Lower leg skin (tissue), 4 donors: Measurements from ENCODE around the gene GOSR1. TPM values are rescaled to one million over a fixed set of nuclear protein-coding genes. Genes with fewer than 3 reads are reported as not detected.
"Not testable (repeated sequence)": the region's sequence is repeated elsewhere in the genome, so short reads cannot be mapped to it uniquely, and the experiment has no call there.

Experiments
- DNase-seq, 2 donors: peaks; one replicate each; pipeline ENCODE4 v3.0.0-alpha.2; 2019; ENCODE audit warnings: low spot score in 2 of 2
- H3K4me3 ChIP-seq: fragments of 200-600 bp; sonication (generic); 2 replicates; pipeline ENCODE4 v1.5.1; 2017; ENCODE audit warnings: mild to moderate bottlenecking, low read depth; ENCODE audit not compliant: poor library complexity, severe bottlenecking
- POLR2A ChIP-seq, 2 donors: fragments of 450-650 bp; IDR thresholded peaks; one replicate each; pipeline ENCODE4 v1.6.1; 2016 to 2017; ENCODE audit warnings: antibody characterized with exemption in 2 of 2, mild to moderate bottlenecking in 1 of 2, moderate library complexity in 1 of 2
- WGBS, 2 donors: methylation state at CpG; one replicate each; pipeline ENCODE4 v1.1.5; 2018; 5-methylcytosine and 5-hydroxymethylcytosine counted together
- intact Hi-C: fragments of 100-400 bp; cut with DNase I; formaldehyde crosslinking; loops from one replicate; pipeline ENCODE4 v1.15.0; 2023; ENCODE audit warnings: low total_unique reads
- total RNA-seq, 4 donors: library from RNA; depleted of rRNA; stranded (reverse); fragments of >200 nt; gene quantifications; one replicate each; pipeline ENCODE4 v1.1.0, GENCODE V29; 2016
- TF ChIP-seq, protein P1 (sequence below), 3 donors: fragments of 450-650 bp; IDR thresholded peaks; one replicate each; pipeline ENCODE4 v1.5.1; 2016; ENCODE audit warnings: antibody characterized with exemption in 3 of 3, mild to moderate bottlenecking in 3 of 3, moderate library complexity in 2 of 3

The GOSR1 gene
- total RNA-seq, 4 donors from 2014 or later: 19.6 to 41.6 (median 35.7) TPM

DNA sequence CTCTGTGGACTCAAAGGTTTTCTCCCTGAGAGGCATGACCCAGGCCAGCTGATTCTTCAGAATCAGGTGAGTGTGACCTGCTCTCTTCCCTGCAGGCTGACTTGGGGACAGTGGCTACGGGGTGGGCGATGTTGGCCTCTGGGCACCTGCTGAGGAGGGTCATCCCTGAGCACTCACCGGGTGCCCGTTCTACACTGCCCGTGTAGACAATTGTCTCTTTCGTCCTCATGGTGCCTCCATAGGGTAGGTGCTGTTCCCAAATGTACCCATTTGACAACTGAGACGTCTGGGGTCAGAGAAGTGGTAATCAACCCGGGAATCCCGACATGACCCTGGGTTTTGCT is 74.8 kb downstream of the GOSR1 start:
- intact Hi-C loops: no loop called here
- WGBS, 2 donors: 94 to 96% methylated on average over 9 of the region's 9 CpGs
- no peak for TF ChIP-seq POLR2A (IDR thresholded peaks at IDR 0.05)
- TF ChIP-seq, protein P1, sequence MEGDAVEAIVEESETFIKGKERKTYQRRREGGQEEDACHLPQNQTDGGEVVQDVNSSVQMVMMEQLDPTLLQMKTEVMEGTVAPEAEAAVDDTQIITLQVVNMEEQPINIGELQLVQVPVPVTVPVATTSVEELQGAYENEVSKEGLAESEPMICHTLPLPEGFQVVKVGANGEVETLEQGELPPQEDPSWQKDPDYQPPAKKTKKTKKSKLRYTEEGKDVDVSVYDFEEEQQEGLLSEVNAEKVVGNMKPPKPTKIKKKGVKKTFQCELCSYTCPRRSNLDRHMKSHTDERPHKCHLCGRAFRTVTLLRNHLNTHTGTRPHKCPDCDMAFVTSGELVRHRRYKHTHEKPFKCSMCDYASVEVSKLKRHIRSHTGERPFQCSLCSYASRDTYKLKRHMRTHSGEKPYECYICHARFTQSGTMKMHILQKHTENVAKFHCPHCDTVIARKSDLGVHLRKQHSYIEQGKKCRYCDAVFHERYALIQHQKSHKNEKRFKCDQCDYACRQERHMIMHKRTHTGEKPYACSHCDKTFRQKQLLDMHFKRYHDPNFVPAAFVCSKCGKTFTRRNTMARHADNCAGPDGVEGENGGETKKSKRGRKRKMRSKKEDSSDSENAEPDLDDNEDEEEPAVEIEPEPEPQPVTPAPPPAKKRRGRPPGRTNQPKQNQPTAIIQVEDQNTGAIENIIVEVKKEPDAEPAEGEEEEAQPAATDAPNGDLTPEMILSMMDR (IDR thresholded peaks at IDR 0.05): no peak
- H3K4me3 ChIP-seq: no peak overlapping the region
- peak in 1 of 2 donors; percentile 62 for DNase-seq

DNA sequence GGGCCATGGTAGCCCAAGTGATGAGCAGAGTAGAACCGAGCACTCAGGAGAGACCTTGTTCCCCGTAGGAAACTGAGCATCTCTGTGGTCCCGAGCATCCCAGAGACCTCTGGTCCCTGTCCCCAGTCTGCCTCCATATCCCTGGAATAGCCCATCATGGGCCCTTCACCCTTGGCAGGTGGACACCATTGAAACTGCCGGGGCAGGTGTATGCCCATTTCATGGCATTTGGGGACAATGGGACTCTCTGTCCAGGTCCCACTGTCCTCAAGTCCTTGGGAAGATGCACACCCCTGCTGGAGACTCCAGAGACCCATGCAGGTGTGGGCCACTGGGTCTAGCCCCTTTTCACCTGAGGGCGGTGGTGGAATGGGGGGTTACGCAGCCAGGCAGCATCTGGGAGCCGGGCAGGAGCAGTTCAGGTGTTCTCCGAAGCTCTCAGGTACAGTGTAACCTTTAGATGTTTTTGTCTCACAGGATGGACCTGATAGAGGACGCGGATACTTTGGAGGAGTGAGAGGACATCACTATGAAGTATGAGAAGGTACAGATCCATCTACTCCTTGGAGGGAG is 75.9 kb downstream of the GOSR1 start:
- DNase-seq: peak in 1 of 2 donors; percentile 49
- TF ChIP-seq POLR2A (IDR thresholded peaks at IDR 0.05): no peak
- TF ChIP-seq, protein P1 (IDR thresholded peaks at IDR 0.05): no peak
- 95 to 96% methylated on average over 10 of the region's 10 CpGs for WGBS, 2 donors
- intact Hi-C loops: no loop called here
- H3K4me3 ChIP-seq: no peak overlapping the region

DNA sequence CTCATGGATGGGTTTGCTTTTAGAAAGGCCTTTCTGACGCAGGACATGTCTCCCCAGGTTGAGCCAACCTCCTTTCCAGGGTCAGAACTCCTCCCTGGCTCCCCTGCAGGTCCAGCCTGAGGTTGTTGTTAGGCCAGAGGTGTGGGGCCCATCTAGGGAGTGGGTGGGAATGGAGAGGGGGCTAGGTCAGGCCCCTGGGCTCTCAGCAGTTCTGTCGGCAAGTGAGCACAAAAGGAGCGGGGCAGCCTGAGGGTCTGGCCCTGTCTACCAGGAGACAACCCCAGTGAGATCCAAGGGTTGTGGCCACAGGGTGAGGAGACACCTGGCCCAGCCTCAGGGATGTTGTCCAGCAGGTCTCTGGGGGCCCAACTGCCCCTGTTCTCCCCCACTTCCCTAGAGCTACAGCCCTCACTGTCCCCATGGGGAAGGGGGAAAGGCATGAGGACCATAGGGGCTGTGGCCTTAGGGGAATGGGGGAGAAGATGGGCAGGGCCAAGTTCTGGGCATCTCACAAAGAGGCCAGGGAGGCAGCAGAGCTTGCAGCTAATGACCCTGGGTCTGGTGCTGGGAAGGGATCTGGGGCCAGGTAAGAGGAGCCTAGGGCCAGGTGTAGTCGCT is 76.7 kb downstream of the GOSR1 start:
- DNase-seq: peak in 1 of 2 donors; percentile 68
- intact Hi-C loops, H3K4me3 ChIP-seq: not testable (repeated sequence)
- 92 to 98% methylated on average over 4 of the region's 4 CpGs for WGBS, 2 donors

DNA sequence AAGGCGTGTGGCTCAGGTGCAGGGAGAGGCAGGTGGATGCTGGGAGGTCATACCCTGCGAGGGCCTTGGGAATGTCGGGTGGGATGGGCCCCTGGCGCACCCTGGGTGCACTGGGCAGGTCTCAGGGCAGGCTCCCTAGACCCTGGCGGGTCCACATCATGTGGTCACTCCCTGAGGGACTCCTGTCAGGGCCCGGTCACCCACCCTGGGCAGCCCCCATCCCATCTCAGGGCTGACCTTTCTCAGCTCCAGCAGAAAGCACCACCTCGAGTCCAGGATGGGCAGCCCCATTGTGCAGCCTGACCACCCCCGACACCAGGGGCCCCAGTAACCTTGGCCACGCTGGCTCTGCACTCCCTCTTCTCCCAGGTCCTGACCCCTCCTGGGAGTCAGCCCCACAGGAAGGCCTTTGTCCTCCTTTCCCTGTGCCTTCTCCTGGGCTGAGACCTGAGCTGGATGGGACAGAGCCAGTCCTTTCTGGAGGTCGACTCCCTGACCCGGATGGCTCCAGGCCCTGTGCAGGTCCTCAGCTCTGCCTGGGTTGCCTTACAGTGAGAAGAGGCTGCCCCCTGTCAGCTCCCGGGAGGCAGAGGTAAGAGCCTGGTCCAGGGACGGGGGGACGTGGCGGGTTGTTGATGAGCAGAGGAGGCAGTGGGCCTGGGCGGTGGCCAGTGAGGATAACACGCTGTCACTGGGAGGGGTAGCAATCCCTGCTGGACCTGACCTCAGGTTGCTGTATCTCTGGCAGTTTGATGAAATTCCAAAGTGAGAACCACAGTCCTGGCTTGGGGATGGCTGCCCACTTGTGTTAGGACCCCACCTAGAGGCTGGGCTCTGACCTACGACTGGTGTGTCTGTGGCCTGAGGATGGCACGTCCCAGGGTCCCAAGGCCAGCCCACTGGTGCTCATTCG is 77.9 kb downstream of the GOSR1 start:
- DNase-seq: peak in 1 of 2 donors; percentile 72
- WGBS, 2 donors: 79 to 90% methylated on average over 17 to 20 of the region's 20 CpGs
- intact Hi-C loops: no loop called here
- TF ChIP-seq POLR2A (IDR thresholded peaks at IDR 0.05): no peak
- TF ChIP-seq, protein P1 (IDR thresholded peaks at IDR 0.05): no peak
- no peak overlapping the region for H3K4me3 ChIP-seq

DNA sequence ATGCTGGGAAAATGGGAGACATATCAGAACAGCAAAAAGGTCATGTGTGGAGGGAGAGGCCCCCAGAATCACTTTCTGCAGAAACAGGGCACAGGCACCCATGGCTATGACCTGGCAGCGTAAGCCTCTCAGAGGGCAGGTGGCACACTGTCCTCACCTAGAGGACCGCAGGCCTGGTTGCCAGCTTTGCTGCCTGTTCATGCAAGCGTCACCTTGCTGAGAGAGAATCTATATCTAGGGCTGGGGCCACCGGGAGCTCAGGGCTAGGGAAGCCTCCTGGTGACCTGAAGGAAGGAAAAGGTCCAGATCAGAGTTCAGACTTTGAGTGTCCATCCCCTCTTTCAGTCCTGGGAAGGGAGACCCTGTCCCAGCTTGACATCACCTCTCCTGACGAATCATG is 78.7 kb downstream of the GOSR1 start:
- TF ChIP-seq, protein P1 (IDR thresholded peaks at IDR 0.05): no peak
- TF ChIP-seq POLR2A (IDR thresholded peaks at IDR 0.05): no peak
- peak in 1 of 2 donors; percentile 20 for DNase-seq
- H3K4me3 ChIP-seq: no peak overlapping the region
- WGBS, 2 donors: 92 to 96% methylated on average over 5 of the region's 5 CpGs
- intact Hi-C loops: no loop called here
